GM21515 (cell line): ENCODE measurements around the gene ACTN1.

Experiments
- ATAC-seq: cut with Tn5 transposase; IDR thresholded peaks from one replicate; pipeline ENCODE4 v1.9.1; 2021; ENCODE audit not compliant: unreplicated experiment

The ACTN1 gene

DNA sequence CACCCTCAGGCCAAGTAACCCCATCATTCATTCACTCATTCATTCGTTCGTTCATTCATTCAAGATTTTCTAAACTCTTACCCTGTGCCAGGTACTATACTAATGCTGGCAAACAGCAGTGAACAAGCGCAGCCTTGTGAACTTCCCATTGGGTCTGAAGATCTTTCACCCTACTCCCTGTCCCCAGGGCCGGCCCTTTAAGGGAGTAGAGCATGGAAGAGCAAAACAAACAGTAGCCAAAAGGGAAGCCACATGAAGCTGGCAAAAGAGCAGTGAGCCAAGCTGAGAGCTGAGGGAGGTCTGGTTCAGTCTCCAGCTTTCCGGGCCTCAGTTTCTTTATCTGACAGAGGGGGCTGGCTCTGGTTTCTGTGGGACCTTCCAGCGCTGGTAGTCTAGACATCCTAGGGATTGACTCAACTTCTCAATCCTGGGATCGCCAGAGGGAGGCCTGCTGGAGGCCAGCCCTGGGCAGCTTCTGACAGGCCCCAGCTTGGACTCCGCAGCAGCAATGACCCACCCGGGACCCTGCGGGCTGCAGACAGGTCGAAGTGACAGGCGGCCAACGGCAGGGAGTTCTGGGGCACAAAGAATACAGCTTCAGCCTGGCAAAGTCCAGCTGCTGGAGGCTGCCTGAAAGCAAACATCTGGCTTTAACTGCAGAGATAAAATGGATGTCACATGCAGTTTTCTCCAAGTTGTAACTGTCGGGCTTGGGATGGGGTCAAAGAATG lies 27.1 kb downstream of the ACTN1 start:
- ATAC-seq: no peak

DNA sequence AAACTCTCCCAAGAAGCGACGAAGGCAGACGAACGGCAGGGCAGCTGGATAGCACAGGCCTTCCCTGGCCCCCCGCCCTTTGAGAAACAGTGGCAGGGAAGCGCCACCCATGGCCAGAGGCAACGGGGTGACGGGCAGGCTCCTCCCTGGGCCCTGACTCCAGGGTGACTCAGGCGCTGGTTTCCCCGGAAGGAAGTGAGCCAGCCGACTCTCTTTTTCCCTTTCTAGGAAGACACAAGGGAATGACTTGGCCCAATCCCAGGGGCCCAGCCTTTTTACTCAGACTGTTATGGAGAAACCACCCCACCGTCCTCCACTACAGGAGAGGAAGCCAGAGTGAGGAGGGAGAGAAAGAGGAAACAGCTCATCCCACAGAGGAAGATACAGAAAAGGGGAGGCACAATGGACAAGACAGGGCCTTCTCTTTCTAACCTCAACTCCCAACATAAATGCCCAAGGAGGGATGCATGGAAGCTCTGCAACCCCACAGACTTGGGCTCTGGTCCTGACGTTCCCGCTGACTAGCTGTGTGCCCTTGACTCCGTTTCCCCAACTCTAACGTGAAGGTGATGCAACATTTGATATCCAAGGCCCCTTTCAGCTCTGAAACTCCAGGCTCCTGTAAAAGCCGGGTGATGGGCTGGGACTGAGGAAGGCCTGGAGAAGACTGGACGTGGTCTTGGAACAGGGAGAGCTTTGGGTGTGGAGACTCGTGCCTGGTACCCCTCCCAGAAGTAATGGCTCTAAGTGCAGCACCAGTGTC lies 27.9 kb downstream of the ACTN1 start:
- ATAC-seq: no peak

DNA sequence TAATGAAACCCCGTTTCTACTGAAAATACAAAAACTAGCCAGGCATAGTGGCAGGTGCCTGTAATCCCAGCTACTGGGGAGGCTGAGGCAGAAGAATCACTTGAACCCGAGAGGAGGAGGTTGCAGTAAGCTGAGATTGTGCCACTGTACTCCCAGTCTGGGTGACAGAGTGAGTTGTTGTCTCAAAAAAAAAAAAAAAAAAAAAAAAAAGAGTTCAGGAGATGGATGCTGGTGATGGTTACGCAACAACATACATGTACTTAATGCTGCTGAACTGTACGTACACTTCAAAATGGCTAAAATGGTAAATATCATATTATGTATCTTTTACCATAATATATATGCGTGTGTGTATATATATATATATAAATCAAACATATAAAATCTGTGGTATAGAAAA lies 29.0 kb downstream of the ACTN1 start:
- ATAC-seq: no peak

DNA sequence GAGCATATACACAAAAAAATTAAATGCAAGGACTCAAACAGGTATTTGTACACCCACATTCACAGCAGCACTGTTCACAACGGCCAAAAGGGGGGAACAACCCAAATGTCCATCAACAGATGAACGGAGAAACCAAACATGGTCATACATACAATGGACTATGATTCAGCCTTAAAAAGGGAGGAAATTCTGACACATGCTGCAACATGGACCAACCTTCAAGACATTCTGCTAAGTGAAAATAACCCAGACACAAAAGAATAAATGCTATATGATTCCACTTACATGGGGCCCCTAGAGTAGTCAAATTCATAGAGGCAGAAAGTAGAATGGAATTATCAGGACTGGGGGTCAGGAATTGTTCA lies 29.5 kb downstream of the ACTN1 start:
- ATAC-seq: no peak

DNA sequence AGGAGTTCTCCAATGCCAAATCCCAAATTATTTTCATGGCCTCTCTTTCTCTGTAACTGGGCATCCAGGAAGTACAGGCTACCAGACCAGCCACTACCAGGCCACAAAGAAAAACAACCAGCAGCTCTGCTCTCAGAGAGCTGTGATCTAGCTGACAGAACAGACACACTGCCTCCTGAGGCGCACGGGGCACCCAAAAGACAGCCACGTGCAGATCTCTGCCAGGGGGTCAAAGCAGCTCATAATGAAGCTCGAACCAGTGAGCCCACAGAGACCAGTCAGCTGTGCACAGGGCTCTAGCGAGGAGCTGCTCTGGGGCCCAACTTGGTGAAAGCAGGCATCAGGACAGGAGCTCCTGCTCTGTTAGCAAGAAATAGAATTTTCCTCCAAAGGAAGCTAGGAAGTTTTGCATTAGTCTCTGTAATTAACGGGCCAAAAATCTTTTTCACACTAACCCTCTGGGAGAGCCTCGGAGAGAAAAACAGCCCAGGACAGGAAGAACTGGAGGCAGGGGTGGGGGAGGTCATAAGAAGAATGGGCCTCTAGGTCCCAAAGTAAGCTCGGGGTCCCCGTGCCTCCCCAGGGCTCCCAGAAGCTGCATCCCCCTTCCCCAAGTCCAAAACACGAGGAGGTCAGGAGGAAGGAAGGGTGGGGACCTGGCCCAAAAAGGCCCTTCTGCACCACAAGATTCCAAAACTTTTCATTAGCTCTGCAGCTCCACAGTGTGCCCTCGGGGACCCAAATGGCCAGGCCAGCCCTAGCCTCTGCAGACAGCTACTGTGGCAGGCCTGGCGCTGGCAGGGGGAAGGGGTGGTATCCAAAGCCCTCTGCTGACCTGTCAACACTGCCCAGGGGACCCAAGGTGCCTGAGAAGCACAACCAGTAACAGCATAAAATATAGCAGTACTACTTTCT lies 30.2 kb downstream of the ACTN1 start:
- ATAC-seq: no peak

DNA sequence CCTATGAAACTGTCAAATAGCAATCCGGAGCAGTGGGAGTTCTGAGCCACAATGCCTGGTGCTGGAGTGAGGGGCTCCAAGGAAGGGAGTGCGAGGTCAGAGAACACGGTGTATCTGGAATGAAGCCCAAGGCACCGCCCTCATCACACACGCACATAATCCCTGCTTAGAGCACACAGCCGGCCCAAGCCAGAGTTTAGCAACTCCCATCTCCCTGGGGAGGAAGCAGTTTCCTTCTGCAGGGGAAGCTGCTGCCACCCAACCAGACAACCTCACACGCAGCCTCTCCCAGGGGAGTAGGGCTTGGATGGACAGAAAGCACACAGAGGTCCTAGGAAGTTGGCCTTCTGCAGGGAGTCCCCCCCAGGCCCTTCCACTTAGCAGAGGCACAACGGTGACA lies 31.3 kb downstream of the ACTN1 start:
- no peak for ATAC-seq

DNA sequence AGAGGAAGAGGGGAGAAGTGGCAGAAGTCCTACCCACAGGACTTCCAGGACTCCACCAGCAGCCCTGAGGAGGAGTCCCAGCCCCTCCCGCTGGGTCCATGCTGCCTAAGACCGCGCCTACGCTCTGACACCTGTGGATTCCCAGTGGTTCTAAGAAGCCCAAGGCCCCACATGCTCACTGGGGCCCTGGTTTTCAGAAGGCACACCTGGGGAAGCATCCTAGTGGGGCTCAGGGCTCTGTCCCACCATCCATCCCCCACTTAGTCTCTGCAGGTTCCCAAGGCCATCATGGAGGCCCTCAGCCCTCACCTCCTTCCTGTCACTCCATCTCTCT lies 32.6 kb downstream of the ACTN1 start:
- no peak for ATAC-seq

DNA sequence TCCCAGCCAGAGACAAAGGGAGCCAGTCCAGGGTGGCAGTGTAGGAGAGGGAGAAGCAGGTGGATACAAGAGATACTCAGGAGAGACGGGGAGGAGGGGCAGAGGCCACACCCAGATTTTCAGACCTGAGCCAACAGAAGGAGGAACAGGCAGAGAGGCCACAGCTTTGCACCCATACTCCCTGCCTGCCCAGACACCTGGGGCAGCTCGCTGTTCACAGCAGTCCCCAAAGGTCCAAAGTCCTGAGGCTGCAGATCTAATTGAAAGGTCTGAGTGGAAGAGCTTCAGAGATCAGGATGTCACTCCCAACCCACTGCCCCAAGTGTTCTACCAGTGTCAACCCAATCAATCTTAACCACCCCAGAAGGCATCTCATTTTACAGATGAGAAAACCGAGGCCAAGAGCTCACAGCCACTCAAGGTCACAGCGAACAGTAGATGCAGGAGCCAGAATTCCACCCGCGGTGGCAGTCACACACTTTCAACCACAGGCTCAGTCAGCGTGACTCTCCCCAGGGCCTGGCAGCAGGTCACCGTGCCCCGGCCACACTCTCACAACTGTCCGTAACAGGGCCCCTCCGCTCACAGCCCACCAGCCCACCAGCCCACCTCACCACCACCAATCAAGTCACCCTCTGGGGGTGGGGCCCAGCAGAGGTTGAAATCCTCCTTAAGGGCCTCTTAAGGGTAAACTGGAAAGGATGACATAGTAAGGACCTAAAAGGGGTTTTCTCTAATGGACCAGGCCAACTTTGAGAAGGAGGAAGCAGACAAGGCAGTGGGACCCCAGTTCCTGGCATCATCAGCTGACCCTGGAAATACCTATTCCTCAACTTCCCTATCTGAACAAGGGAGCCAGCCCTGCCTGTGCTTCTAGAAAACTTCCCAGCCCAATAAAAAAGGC lies 33.3 kb downstream of the ACTN1 start:
- ATAC-seq: no peak

DNA sequence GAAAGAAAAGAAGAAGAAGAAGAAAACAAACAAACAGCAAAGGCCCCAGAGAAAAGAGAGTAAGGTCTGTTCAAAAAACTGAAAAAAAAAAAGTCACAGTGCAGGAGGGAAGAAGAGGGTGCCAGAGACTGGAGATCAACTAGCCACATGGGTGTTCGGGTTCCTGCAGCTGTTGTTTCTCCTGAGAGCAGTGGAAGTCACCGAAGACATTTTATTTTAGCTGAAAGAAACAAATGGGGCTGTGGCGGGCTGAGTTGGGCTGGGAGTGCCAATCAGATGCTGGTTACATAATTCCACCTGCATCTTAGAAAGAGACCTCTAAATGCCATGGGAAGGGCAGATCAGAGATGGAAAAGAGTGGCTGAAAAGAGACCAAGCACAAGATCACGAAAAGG lies 33.9 kb downstream of the ACTN1 start:
- ATAC-seq: no peak

DNA sequence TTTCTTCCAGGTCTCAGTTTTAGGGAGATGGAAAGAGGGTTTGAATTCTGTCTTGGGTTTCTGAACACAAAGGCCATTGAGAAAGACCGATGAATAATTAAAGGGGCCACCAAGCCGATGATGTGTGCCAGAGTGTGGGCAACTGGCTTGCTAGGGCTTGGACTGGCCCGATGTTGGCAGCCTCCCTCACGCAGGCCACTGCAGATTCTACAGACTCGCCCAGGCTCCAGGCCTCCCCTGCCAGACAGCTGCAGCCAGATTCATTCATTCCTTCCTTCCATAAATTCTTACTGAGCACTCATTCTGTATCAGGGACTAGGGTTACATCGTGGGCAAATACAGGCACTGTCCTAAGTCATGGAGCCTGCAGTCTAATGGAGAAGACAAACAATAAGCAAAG lies 34.9 kb downstream of the ACTN1 start:
- ATAC-seq: no peak

DNA sequence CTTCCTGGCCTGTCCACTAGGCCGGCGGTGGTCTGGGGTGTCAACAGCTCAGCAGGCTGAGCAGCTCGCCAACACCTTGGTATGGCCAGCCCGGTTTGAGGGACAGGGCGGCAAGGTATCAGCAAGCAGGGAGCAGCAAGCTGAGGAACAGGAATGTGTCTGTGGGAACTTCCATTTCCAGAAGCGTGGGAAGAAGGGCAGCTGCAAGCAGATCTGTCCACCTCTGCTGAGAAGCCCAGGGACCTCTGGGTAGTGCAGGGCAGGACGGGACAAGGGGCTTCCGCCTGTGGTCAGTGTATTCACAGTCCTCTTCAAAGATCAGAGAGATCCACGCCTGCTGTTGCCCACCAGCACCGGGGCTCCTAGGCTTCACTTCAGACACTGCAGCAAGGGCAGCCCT lies 36.0 kb downstream of the ACTN1 start:
- no peak for ATAC-seq

DNA sequence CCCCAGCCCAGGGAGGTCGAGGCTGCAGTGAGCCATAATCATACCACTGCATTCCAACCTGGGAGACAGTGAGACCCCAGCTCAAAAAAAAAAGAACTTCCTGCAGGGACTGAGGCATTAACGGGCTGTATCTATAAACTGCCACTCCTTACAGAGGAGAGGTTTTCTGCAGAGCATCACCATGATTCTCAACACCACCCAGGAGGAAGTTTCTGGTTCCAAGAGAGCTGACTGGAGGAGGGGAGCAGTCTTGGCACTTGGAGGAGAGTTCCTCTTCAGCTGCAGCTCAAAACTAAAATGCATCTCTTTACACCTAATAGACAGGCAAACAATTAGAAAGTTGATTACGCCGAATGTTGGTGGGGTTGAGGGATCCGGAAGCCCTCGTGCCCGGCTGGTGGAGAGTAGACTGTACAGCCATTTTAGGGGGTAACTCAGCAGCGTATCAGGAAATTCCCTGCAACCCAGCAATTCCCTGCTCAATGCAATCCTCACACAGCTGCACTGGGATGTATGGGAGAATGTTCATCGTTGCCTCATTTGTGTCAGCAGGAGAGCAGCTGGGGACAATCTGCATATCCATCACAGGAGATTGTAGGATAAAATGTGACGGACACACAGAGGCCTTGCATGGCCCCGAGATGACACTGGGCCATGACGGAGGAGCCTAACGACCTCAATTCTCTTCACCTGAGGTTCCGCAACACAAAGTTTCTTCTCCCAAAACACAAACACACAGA lies 36.6 kb downstream of the ACTN1 start:
- no peak for ATAC-seq

DNA sequence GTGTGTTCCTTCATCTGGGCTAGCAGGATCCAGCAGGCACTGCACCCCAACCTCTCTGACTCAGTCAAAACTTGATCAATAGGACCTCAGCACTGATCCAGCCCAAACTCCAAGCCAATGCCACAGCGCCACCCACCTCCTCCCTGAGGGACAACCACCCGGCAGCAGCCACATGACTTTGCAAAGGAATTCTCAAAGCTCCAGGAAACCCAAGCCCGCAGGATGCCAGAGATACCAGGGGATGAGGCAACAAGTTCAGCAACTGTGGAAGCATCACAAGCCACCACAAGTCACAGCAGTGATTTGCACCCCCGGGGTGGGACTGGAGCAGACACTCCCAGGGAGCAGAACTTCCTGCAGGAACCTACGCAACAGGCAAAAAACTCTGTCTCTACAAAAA lies 37.3 kb downstream of the ACTN1 start:
- no peak for ATAC-seq

DNA sequence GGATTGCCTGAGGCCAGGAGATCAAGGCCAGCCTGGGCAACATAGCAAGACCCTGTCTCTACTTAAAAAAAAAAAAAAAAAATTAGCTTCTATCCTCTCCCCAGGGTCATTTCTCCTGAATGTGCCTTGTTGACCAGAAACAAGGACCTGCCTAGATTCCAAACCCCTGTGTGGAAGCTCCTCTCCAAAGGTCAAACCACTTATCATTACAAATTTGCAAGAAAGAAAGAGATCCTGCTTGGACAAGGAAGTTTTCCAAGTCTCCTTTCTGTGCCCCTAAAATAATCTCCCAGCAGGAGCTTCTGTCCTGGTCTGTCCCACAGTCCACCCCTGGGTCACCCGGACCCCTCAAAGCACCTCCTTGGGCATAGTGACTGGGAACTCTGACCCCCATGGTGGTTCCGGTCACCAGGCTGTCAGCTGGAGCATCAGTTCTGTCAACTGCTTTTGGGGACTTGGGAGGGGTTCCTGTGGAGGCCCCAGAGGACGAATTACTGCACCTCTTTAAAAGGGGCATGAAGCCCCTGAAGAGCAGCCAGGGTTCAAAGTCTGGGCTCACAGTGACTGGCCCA lies 38.4 kb downstream of the ACTN1 start:
- no peak for ATAC-seq

DNA sequence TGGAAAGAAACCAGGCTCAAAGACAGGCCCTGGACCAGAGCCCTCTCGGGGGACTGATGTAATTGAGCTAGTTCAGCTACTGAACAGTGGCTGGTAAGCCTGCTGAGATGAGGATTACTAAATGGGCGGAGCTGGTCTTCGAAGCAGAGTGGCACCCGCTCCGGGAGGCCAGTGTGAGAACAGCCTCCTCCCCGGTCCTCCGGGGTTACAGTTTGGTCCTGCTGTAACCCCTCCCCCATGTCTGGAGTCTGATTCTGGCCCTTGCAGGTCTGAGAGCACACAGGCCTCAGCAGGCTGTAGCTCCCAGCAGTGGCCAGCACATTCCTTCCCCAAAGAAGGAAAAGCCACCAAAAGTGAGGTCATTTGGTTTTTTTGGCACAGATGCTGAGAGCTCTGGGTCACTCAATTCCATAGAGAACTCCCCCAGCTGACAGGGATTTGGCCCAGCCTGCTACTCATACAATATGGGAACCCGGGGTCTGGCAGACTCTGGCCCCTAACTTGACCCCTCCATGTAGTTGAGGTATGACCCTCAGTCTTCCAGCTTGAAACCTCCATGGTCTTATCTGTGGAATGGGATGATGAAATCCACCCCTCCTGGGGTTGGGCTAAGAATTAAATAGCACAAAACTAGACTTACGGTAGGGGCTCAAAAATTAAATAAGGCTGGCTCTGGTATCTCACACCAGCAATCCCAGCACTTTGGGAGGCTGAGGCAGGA lies 39.0 kb downstream of the ACTN1 start:
- no peak for ATAC-seq

DNA sequence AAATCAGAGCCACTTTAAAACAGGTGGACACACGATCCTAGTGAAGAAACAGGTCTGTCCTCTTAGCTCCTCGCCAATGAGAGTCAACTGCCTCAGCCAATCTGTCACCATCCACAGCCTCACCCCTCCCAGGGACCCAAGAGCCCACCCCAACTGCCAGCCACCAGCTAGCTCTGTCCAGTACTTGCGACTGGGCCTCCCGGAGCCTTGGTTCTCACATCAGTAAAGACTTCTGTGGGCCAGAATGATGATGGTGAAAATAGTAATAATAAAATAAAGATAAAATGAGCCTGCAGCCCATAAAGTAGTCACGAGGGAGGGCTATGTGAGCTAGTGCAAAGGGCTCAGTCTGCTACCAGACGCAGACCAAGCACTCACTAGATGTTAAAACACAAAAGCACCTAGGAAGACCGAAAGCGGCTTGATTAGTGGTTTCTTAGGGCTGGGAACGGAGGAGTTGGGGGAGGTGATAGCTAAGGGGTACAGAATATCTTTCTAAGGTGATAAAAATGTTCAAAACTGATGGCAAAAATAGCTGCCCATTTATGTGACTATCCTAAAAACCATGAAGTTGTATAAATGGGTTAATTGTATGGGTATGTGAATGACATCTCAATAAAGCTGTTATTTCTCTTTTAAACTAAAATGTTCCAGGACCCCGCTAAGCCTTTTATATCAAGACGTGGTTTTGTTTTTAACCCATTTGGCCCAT lies 39.8 kb downstream of the ACTN1 start:
- no peak for ATAC-seq

DNA sequence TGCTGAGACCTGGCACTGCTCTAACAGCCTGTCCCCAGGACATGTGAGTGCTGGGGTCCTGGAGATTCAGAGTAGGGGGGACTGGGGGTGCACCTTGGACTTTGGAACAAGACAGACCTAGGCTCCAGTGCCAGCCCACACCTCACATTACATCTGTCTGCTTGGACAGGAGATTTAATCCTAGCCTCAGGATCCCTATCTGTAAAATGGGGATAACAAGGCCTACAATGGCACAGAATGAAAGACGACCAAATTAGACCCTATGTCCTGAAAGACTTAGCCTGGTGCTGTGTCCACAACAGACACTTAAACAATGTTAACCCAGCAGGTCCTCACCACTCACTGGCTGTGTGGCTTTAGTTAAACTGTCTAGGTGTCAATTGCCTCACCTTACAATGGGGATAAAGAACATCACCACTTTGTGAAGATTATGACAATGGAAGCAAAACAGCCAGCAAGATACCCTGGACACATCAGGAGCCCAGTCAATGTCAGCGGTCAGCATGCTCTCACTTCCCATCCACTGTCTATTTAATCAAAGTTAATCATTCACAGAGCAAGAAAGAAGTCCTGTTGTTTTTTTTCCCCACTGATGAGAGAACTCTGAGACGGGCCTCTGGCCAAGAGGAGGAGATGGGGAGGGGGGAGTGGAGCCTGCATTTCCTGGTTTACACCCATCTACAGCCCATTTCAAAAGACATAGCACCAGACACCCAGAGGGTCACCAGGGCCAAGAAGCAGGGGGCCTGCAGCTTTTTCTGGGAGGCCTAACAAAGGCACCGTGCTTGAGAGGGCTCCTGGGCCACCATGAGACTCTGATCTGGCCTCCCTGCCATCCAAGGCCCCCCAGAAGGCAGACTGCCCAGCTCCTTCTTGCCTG lies 40.6 kb downstream of the ACTN1 start:
- no peak for ATAC-seq
